IPS-18a (cell line): Measurements from ENCODE around the gene AFAP1L1.
"Not testable (repeated sequence)": the region's sequence is repeated elsewhere in the genome, so short reads cannot be mapped to it uniquely, and the experiment has no call there.

Source experiments
- H3K27ac ChIP-seq: one replicate; pipeline ENCODE4 v1.5.1; 2013; ENCODE audit warnings: low read length
- H3K27me3 ChIP-seq: one replicate; pipeline ENCODE4 v1.6.1; 2013; ENCODE audit warnings: mild to moderate bottlenecking, low read length; ENCODE audit not compliant: control insufficient read depth, insufficient read depth
- H3K36me3 ChIP-seq: one replicate; pipeline ENCODE4 v1.6.1; 2013; ENCODE audit warnings: low read depth, low read length; ENCODE audit not compliant: control insufficient read depth
- H3K4me1 ChIP-seq: one replicate; pipeline ENCODE4 v1.6.1; 2013; ENCODE audit warnings: low read depth, low read length; ENCODE audit not compliant: control insufficient read depth
- H3K4me3 ChIP-seq: one replicate; pipeline ENCODE4 v1.5.1; 2013; ENCODE audit warnings: low read length
- H3K9ac ChIP-seq: one replicate; pipeline ENCODE4 v1.6.1; 2013; ENCODE audit warnings: mild to moderate bottlenecking, low read length, moderate library complexity
- H3K9me3 ChIP-seq: one replicate; pipeline ENCODE4 v1.6.1; 2013; ENCODE audit warnings: low read depth, low read length; ENCODE audit not compliant: control insufficient read depth

AFAP1L1 gene

GRCh38 chr5:149389552-149390495 lies 118.2 kb downstream of the AFAP1L1 start:
- H3K27me3 ChIP-seq = no peaks in the 10 kb centered on the region
- H3K4me1 ChIP-seq = no peaks in the 10 kb centered on the region
- no peaks in the 10 kb centered on the region for H3K9me3 ChIP-seq
- H3K4me3 ChIP-seq = no peak overlapping the region
- no peak overlapping the region for H3K9ac ChIP-seq
- H3K36me3 ChIP-seq = no peaks in the 10 kb centered on the region
- no peak overlapping the region for H3K27ac ChIP-seq

DNA sequence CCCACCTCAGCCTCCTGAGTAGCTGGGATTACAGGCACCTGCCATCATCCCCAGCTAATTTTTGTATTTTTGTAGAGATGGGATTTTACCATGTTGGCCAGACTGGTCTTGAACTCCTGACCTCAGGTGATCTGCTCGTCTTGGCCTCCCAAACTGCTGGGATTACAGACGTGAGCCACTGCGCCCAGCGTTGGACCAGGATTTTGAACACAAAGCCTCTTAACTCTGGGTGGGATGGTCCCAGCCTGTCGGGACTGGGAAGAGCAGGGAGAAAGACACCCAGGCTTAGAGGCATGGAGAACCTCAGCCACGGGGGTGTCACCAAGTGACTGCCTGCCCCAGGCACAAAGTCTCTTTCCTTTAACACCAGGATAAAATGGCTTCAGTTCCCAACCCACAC lies 119.4 kb downstream of the AFAP1L1 start:
- not testable (repeated sequence) for H3K36me3 ChIP-seq, H3K27me3 ChIP-seq, H3K9ac ChIP-seq, H3K27ac ChIP-seq, H3K4me3 ChIP-seq, H3K4me1 ChIP-seq, H3K9me3 ChIP-seq
